Measurements from ENCODE around the gene CORO2B. TPM values are rescaled to one million over a fixed set of nuclear protein-coding genes. Genes with fewer than 3 reads are reported as not detected.

Gene CORO2B
- total RNA-seq, 2 donors from 2014 or later = 4.3 to 8.5 TPM

GRCh38 chr15:68698708-68699107 is 119.9 kb downstream of the CORO2B start:
- ATAC-seq (ENCODE audit: insufficient number of reproducible peaks, low FRiP score, low read depth) (no peak), DNase-seq (ENCODE audit: low spot score) (no peak)
- H3K36me3 ChIP-seq = no peaks in the 10 kb centered on the region
- H3K9me3 ChIP-seq = no peaks in the 10 kb centered on the region
- H3K4me3 ChIP-seq = no peak overlapping the region
- H3K4me1 ChIP-seq (ENCODE audit: control insufficient read depth in 1 of 2, low read depth in 2 of 2) = peaks cover 11 to 18% of the 10 kb centered on the region in 2 donors
- TF ChIP-seq, protein P1, sequence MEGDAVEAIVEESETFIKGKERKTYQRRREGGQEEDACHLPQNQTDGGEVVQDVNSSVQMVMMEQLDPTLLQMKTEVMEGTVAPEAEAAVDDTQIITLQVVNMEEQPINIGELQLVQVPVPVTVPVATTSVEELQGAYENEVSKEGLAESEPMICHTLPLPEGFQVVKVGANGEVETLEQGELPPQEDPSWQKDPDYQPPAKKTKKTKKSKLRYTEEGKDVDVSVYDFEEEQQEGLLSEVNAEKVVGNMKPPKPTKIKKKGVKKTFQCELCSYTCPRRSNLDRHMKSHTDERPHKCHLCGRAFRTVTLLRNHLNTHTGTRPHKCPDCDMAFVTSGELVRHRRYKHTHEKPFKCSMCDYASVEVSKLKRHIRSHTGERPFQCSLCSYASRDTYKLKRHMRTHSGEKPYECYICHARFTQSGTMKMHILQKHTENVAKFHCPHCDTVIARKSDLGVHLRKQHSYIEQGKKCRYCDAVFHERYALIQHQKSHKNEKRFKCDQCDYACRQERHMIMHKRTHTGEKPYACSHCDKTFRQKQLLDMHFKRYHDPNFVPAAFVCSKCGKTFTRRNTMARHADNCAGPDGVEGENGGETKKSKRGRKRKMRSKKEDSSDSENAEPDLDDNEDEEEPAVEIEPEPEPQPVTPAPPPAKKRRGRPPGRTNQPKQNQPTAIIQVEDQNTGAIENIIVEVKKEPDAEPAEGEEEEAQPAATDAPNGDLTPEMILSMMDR (IDR thresholded peaks at IDR 0.05) = no peak
- no peaks in the 10 kb centered on the region for H3K27me3 ChIP-seq (replicated peaks; ENCODE audit: insufficient read depth)
- H3K27ac ChIP-seq = no peak overlapping the region

DNA sequence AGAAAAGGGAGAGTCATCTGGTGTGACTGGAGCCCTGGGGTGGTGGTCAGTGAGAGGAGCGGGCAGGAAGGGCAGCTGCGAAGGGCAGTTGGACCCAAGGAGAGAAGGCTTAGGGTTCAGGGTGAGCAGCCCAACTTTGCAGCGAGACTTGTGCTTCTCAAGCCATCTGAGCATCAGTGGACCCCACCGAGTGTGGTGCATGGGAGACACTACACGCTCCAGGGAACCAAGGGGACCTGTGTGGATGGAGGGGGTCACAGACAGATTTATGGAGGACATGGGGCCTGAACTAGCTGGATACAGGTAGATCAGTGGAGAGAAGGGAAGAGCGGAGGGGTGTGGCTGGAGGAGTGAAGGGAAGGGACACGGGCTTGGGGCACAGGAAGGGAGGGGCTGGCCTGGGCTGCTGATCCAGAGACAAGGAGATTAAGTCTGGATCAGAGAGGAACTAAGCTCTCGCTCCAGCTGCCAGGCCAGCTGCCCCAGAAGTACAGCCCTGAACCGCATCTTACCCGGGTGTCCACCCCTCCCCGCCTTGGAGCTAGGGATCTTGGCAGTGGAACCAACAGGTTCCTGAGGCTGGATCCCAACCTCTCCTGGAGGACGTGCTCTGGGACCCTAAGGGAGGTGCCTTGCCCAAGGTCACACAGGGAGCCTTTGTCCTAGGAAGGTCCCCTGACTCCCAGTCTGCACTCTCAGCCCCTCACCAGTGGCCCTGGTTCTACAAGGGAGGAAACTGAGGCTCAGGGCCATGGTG is 120.5 kb downstream of the CORO2B start:
- Histone ChIP-seq H3K27me3 (replicated peaks; ENCODE audit: insufficient read depth) (no peaks in the 10 kb centered on the region), H3K27ac (peak overlapping the region; percentile 49 to 62), H3K4me3 (no peak overlapping the region), H3K36me3 (no peaks in the 10 kb centered on the region), H3K4me1 (ENCODE audit: control insufficient read depth in 1 of 2, low read depth in 2 of 2) (peaks cover 11 to 18% of the 10 kb centered on the region in 2 donors), H3K9me3 (no peaks in the 10 kb centered on the region)
- TF ChIP-seq, protein P1 (IDR thresholded peaks at IDR 0.05) = no peak
- ATAC-seq (ENCODE audit: insufficient number of reproducible peaks, low FRiP score, low read depth) = no peak
- DNase-seq (ENCODE audit: low spot score) = no peak

DNA sequence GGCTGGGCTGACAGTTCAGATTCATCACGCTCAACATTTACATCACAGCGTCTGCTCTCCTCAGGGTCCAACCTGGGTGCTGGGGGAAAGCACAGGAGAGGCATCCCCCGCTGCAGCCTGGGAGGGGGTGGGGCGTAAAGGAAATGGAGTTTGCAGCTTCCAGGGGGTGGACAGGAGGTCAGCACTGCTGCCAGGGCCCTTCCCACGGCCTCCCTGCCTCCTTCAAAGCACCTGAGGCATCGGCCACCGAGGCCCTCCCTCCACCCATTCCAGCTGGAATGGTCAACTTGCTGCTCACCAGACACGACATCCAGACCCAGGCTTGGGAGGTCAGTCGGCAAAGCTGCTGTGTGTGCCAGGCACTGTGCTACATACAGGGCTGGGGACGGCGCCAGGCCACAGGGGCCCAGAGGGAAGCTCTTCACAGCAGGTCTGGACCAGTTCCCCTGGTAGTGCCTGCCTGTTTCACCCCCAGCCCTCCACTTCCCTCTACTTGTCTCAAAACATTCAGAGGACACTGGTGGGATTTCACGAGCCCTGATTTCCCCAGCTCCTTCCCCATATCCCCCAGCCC is 121.2 kb downstream of the CORO2B start:
- TF ChIP-seq, protein P1 (IDR thresholded peaks at IDR 0.05) = no peak
- no peaks in the 10 kb centered on the region for H3K9me3 ChIP-seq
- no peak for ATAC-seq (ENCODE audit: insufficient number of reproducible peaks, low FRiP score, low read depth)
- peaks cover 11 to 18% of the 10 kb centered on the region in 2 donors for H3K4me1 ChIP-seq (ENCODE audit: control insufficient read depth in 1 of 2, low read depth in 2 of 2)
- H3K36me3 ChIP-seq = no peaks in the 10 kb centered on the region
- peak overlapping the region; percentile 49 to 62 for H3K27ac ChIP-seq
- no peak for DNase-seq (ENCODE audit: low spot score)
- peak overlapping the region; percentile 61 for H3K4me3 ChIP-seq
- H3K27me3 ChIP-seq (replicated peaks; ENCODE audit: insufficient read depth) = no peaks in the 10 kb centered on the region

- no peaks in the 10 kb centered on the region for H3K9me3 ChIP-seq
- ATAC-seq (ENCODE audit: insufficient number of reproducible peaks, low FRiP score, low read depth) = peak; percentile 51
- no peak for DNase-seq (ENCODE audit: low spot score)
- peak overlapping the region; percentile 61 for H3K4me3 ChIP-seq
- H3K27ac ChIP-seq = peak overlapping the region; percentile 49 to 62
- TF ChIP-seq, protein P1 (IDR thresholded peaks at IDR 0.05) = no peak
- H3K36me3 ChIP-seq = no peaks in the 10 kb centered on the region
- no peaks in the 10 kb centered on the region for H3K27me3 ChIP-seq (replicated peaks; ENCODE audit: insufficient read depth)
- peaks cover 11 to 18% of the 10 kb centered on the region in 2 donors for H3K4me1 ChIP-seq (ENCODE audit: control insufficient read depth in 1 of 2, low read depth in 2 of 2)
Observed at GRCh38 chr15:68700455-68701123, 121.8 kb downstream of the CORO2B start.

DNA sequence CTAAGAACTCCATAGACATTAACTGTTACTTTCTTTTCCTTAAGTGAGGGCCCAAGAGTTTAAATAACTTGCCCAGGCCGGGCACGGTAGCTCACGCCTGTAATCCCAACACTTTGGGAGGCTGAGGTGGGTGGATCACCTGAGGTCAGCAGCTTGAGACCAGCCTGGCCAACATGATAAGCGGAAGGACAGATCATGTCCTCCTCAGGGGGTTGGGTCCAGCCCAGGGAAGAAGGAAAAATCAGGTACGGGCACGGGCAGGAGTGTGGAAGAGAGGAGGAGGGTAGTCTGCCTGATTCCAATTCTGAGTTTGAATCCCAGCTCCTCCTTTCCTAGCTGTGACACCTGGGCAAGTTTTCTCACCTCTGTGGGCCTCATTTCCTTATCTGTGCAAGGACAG is 123.1 kb downstream of the CORO2B start:
- Histone ChIP-seq H3K27ac (no peak overlapping the region), H3K4me1 (ENCODE audit: control insufficient read depth in 1 of 2, low read depth in 2 of 2) (peaks cover 11 to 18% of the 10 kb centered on the region in 2 donors), H3K9me3 (no peaks in the 10 kb centered on the region), H3K4me3 (no peak overlapping the region), H3K36me3 (no peaks in the 10 kb centered on the region), H3K27me3 (replicated peaks; ENCODE audit: insufficient read depth) (no peaks in the 10 kb centered on the region)
- ATAC-seq (ENCODE audit: insufficient number of reproducible peaks, low FRiP score, low read depth) = no peak
- TF ChIP-seq, protein P1 (IDR thresholded peaks at IDR 0.05) = no peak
- DNase-seq (ENCODE audit: low spot score) = no peak
